Measurements from ENCODE around the gene MUC2.

Gene MUC2

GRCh38 chr11:1037506-1038055 is 37.1 kb upstream of the MUC2 start:
- Histone ChIP-seq H3K36me3 (ENCODE audit: control insufficient read depth in 4 of 4, insufficient read depth in 4 of 4, low read length in 3 of 4) (no peaks in the 10 kb centered on the region), H3K27me3 (replicated peaks in 2 of 5; ENCODE audit: control insufficient read depth in 4 of 5, insufficient read depth in 5 of 5, low read length in 4 of 5) (no peaks in the 10 kb centered on the region), H3K9me3 (ENCODE audit: control extremely low read depth in 1 of 5, control insufficient read depth in 4 of 5, insufficient read depth in 2 of 5, low read depth in 1 of 5, low read length in 4 of 5) (no peaks in the 10 kb centered on the region), H3K4me3 (ENCODE audit: control insufficient read depth in 1 of 7, extremely low read depth in 1 of 7, insufficient read depth in 4 of 7, low read depth in 2 of 7, low read length in 6 of 7) (no peak overlapping the region), H3K27ac (ENCODE audit: insufficient read depth in 1 of 2, low read depth in 1 of 2, low read length in 2 of 2, poor library complexity in 1 of 2, severe bottlenecking in 2 of 2) (no peak overlapping the region), H3K4me1 (ENCODE audit: control extremely low read depth in 1 of 4, control insufficient read depth in 4 of 4, insufficient read depth in 4 of 4, low read length in 3 of 4) (no peaks in the 10 kb centered on the region)
- WGBS (ENCODE audit: insufficient coverage): 87% methylated on average over 26 of the region's 26 CpGs
- CTCF ChIA-PET: interaction anchor here (0.8 kb wide), 1 partner anchor 18 kb away, joined by 3 read pairs; no protein-coding TSS in a partner anchor
- POLR2A ChIA-PET: no interaction called here
- no peak for DNase-seq

DNA sequence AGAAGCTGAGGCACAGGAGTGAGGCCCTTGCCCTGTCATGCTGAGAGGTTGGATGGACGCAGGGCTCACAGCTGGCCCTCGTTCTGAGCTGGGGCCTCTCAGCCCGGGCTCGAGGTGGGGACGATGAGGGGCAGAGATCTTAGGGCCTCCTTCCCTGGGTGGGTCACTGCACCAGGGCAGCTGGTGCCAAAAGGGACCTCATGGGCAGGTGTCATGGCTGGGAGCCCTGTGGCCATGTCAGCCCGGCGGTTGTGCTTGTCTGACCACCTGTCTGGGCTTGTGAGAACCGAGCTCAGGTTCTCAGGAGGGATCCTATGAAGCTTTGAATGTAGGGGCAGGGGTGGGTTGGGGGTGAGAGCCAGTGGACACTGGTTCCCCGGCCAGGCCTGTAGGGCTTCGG is 36.3 kb upstream of the MUC2 start:
- POLR2A ChIA-PET: no interaction called here
- WGBS (ENCODE audit: insufficient coverage): 91% methylated on average over 9 of the region's 10 CpGs
- no peaks in the 10 kb centered on the region for H3K27me3 ChIP-seq (replicated peaks in 2 of 5; ENCODE audit: control insufficient read depth in 4 of 5, insufficient read depth in 5 of 5, low read length in 4 of 5)
- H3K4me1 ChIP-seq (ENCODE audit: control extremely low read depth in 1 of 4, control insufficient read depth in 4 of 4, insufficient read depth in 4 of 4, low read length in 3 of 4): no peaks in the 10 kb centered on the region
- no peak overlapping the region for H3K4me3 ChIP-seq (ENCODE audit: control insufficient read depth in 1 of 7, extremely low read depth in 1 of 7, insufficient read depth in 4 of 7, low read depth in 2 of 7, low read length in 6 of 7)
- no peak for DNase-seq
- H3K9me3 ChIP-seq (ENCODE audit: control extremely low read depth in 1 of 5, control insufficient read depth in 4 of 5, insufficient read depth in 2 of 5, low read depth in 1 of 5, low read length in 4 of 5): no peaks in the 10 kb centered on the region
- no peak overlapping the region for H3K27ac ChIP-seq (ENCODE audit: insufficient read depth in 1 of 2, low read depth in 1 of 2, low read length in 2 of 2, poor library complexity in 1 of 2, severe bottlenecking in 2 of 2)
- CTCF ChIA-PET: interaction anchor here (0.8 kb wide), 1 partner anchor 17 kb away, joined by 3 read pairs; no protein-coding TSS in a partner anchor
- no peaks in the 10 kb centered on the region for H3K36me3 ChIP-seq (ENCODE audit: control insufficient read depth in 4 of 4, insufficient read depth in 4 of 4, low read length in 3 of 4)

GRCh38 chr11:1038921-1039320 is 35.8 kb upstream of the MUC2 start:
- Histone ChIP-seq H3K36me3 (ENCODE audit: control insufficient read depth in 4 of 4, insufficient read depth in 4 of 4, low read length in 3 of 4) (no peaks in the 10 kb centered on the region), H3K27ac (ENCODE audit: insufficient read depth in 1 of 2, low read depth in 1 of 2, low read length in 2 of 2, poor library complexity in 1 of 2, severe bottlenecking in 2 of 2) (no peak overlapping the region), H3K4me3 (ENCODE audit: control insufficient read depth in 1 of 7, extremely low read depth in 1 of 7, insufficient read depth in 4 of 7, low read depth in 2 of 7, low read length in 6 of 7) (no peak overlapping the region), H3K4me1 (ENCODE audit: control extremely low read depth in 1 of 4, control insufficient read depth in 4 of 4, insufficient read depth in 4 of 4, low read length in 3 of 4) (no peaks in the 10 kb centered on the region), H3K9me3 (ENCODE audit: control extremely low read depth in 1 of 5, control insufficient read depth in 4 of 5, insufficient read depth in 2 of 5, low read depth in 1 of 5, low read length in 4 of 5) (no peaks in the 10 kb centered on the region), H3K27me3 (replicated peaks in 2 of 5; ENCODE audit: control insufficient read depth in 4 of 5, insufficient read depth in 5 of 5, low read length in 4 of 5) (no peaks in the 10 kb centered on the region)
- ChIA-PET POLR2A (no interaction called here), CTCF (no interaction called here)
- 100% methylated on average over 10 of the region's 12 CpGs for WGBS (ENCODE audit: insufficient coverage)
- DNase-seq: no peak

DNA sequence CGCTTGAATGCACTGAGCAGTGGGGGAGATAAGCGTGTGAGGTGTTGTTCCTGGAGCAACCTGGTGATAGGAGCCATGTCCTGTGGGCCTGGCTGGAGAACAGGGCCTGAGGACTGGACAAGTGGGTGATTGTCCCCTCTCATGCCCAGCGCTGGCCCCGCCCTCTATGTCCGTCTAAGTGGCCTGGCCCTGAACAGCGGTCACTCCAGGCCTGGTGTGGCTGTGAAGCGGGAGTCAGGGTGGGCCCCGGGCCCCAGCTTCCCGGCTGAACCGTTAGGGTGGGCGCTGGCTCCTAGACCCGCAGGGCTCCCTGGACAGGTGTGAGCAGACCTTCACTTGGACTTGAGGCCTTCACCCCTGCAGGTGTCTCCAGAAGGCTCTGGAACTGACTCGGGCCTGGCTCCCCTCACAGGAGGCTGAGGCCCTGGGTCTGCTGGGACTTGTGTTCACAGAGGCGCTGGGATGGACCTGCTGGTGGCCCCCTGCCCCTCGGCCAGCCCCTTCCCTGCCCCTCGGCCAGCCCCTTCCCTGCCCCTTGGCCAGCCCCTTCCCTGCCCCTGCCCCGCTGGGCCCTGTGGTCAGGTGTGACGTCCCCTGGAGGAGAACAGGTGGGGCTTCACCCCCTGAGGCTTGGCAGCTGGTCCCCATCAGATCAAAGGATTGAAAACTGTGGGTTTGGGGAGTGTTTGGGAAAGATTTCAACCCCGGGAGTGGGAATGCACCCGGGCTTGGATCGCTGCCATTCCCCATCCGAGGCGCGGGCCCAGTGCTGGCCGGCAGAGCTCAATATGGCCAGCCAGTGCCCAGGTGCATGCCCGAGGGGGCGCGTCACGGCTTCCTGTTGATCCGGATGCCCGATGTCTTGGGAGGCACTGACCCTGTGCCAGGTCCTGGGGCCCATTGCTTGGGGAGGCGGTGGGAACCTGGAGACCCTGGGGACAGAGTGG is 34.9 kb upstream of the MUC2 start:
- H3K27me3 ChIP-seq (replicated peaks in 2 of 5; ENCODE audit: control insufficient read depth in 4 of 5, insufficient read depth in 5 of 5, low read length in 4 of 5): no peaks in the 10 kb centered on the region
- no peaks in the 10 kb centered on the region for H3K4me1 ChIP-seq (ENCODE audit: control extremely low read depth in 1 of 4, control insufficient read depth in 4 of 4, insufficient read depth in 4 of 4, low read length in 3 of 4)
- no peaks in the 10 kb centered on the region for H3K36me3 ChIP-seq (ENCODE audit: control insufficient read depth in 4 of 4, insufficient read depth in 4 of 4, low read length in 3 of 4)
- H3K9me3 ChIP-seq (ENCODE audit: control extremely low read depth in 1 of 5, control insufficient read depth in 4 of 5, insufficient read depth in 2 of 5, low read depth in 1 of 5, low read length in 4 of 5): no peaks in the 10 kb centered on the region
- ChIA-PET POLR2A (no interaction called here), CTCF (interaction anchor here (2.2 kb wide), 1 partner anchor 10 kb away, joined by 6 read pairs; no protein-coding TSS in a partner anchor)
- no peak overlapping the region for H3K27ac ChIP-seq (ENCODE audit: insufficient read depth in 1 of 2, low read depth in 1 of 2, low read length in 2 of 2, poor library complexity in 1 of 2, severe bottlenecking in 2 of 2)
- H3K4me3 ChIP-seq (ENCODE audit: control insufficient read depth in 1 of 7, extremely low read depth in 1 of 7, insufficient read depth in 4 of 7, low read depth in 2 of 7, low read length in 6 of 7): no peak overlapping the region
- DNase-seq: no peak
- WGBS (ENCODE audit: insufficient coverage): 94% methylated on average over 29 of the region's 32 CpGs

DNA sequence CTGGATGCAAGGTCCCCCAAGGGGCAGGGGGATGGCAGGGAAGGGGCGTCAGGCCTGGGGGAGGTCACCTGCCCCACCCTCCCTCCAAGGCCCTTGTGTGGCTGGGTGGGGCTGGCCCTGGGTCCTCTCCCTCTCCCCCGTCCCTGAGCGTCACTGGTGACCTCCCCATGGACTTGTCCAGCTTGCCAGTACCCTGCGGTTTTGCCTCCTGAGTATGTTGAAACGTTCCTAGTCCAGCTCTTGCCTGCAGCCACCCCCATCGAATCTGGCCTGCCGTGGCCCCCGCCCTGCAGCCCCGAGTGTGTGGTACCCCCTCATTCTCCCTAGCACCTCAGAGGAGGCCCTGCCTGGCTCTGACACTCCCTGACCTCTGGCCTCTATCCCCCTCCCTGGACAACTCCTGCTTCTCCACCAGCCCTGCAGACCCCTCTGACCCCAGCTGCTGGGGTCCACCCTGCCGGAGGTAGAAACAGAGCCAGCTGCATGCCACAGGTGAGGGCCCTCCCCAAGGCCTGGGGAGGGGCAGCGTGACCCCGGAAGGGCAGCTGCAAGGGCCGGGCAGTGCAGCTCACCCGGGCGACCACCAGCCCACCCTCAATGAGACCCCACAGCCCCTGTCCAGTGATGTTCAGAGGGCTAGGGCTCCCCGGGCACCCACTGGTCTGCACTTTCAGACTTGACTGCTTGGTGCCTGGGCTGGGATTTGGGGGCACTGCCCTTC is 34.1 kb upstream of the MUC2 start:
- H3K27me3 ChIP-seq (replicated peaks in 2 of 5; ENCODE audit: control insufficient read depth in 4 of 5, insufficient read depth in 5 of 5, low read length in 4 of 5): no peaks in the 10 kb centered on the region
- no peak overlapping the region for H3K4me3 ChIP-seq (ENCODE audit: control insufficient read depth in 1 of 7, extremely low read depth in 1 of 7, insufficient read depth in 4 of 7, low read depth in 2 of 7, low read length in 6 of 7)
- H3K9me3 ChIP-seq (ENCODE audit: control extremely low read depth in 1 of 5, control insufficient read depth in 4 of 5, insufficient read depth in 2 of 5, low read depth in 1 of 5, low read length in 4 of 5): no peaks in the 10 kb centered on the region
- H3K4me1 ChIP-seq (ENCODE audit: control extremely low read depth in 1 of 4, control insufficient read depth in 4 of 4, insufficient read depth in 4 of 4, low read length in 3 of 4): no peaks in the 10 kb centered on the region
- no peaks in the 10 kb centered on the region for H3K36me3 ChIP-seq (ENCODE audit: control insufficient read depth in 4 of 4, insufficient read depth in 4 of 4, low read length in 3 of 4)
- no peak for DNase-seq
- ChIA-PET CTCF (interaction anchor here (1.5 to 2.2 kb wide), 2 partner anchors 10 to 11 kb away, joined by 6 to 7 read pairs; no protein-coding TSS in a partner anchor), POLR2A (no interaction called here)
- 94% methylated on average over 13 of the region's 16 CpGs for WGBS (ENCODE audit: insufficient coverage)
- H3K27ac ChIP-seq (ENCODE audit: insufficient read depth in 1 of 2, low read depth in 1 of 2, low read length in 2 of 2, poor library complexity in 1 of 2, severe bottlenecking in 2 of 2): no peak overlapping the region

GRCh38 chr11:1041149-1041467 is 33.6 kb upstream of the MUC2 start:
- DNase-seq: no peak
- H3K9me3 ChIP-seq (ENCODE audit: control extremely low read depth in 1 of 5, control insufficient read depth in 4 of 5, insufficient read depth in 2 of 5, low read depth in 1 of 5, low read length in 4 of 5): no peaks in the 10 kb centered on the region
- ChIA-PET CTCF (interaction anchor here (1.5 to 2.2 kb wide), 2 partner anchors 9 to 10 kb away, joined by 6 to 7 read pairs; no protein-coding TSS in a partner anchor), POLR2A (no interaction called here)
- no peak overlapping the region for H3K4me3 ChIP-seq (ENCODE audit: control insufficient read depth in 1 of 7, extremely low read depth in 1 of 7, insufficient read depth in 4 of 7, low read depth in 2 of 7, low read length in 6 of 7)
- H3K4me1 ChIP-seq (ENCODE audit: control extremely low read depth in 1 of 4, control insufficient read depth in 4 of 4, insufficient read depth in 4 of 4, low read length in 3 of 4): no peaks in the 10 kb centered on the region
- no peak overlapping the region for H3K27ac ChIP-seq (ENCODE audit: insufficient read depth in 1 of 2, low read depth in 1 of 2, low read length in 2 of 2, poor library complexity in 1 of 2, severe bottlenecking in 2 of 2)
- 100% methylated on average over 1 of the region's 8 CpGs for WGBS (ENCODE audit: insufficient coverage)
- no peaks in the 10 kb centered on the region for H3K27me3 ChIP-seq (replicated peaks in 2 of 5; ENCODE audit: control insufficient read depth in 4 of 5, insufficient read depth in 5 of 5, low read length in 4 of 5)
- H3K36me3 ChIP-seq (ENCODE audit: control insufficient read depth in 4 of 4, insufficient read depth in 4 of 4, low read length in 3 of 4): no peaks in the 10 kb centered on the region

GRCh38 chr11:1041471-1041870 is 33.2 kb upstream of the MUC2 start:
- ChIA-PET CTCF (interaction anchor here (1.5 to 2.2 kb wide), 2 partner anchors 9 to 10 kb away, joined by 6 to 7 read pairs; no protein-coding TSS in a partner anchor), POLR2A (no interaction called here)
- Histone ChIP-seq H3K4me1 (ENCODE audit: control extremely low read depth in 1 of 4, control insufficient read depth in 4 of 4, insufficient read depth in 4 of 4, low read length in 3 of 4) (no peaks in the 10 kb centered on the region), H3K9me3 (ENCODE audit: control extremely low read depth in 1 of 5, control insufficient read depth in 4 of 5, insufficient read depth in 2 of 5, low read depth in 1 of 5, low read length in 4 of 5) (no peaks in the 10 kb centered on the region), H3K4me3 (ENCODE audit: control insufficient read depth in 1 of 7, extremely low read depth in 1 of 7, insufficient read depth in 4 of 7, low read depth in 2 of 7, low read length in 6 of 7) (no peak overlapping the region), H3K27ac (ENCODE audit: insufficient read depth in 1 of 2, low read depth in 1 of 2, low read length in 2 of 2, poor library complexity in 1 of 2, severe bottlenecking in 2 of 2) (no peak overlapping the region), H3K27me3 (replicated peaks in 2 of 5; ENCODE audit: control insufficient read depth in 4 of 5, insufficient read depth in 5 of 5, low read length in 4 of 5) (no peaks in the 10 kb centered on the region), H3K36me3 (ENCODE audit: control insufficient read depth in 4 of 4, insufficient read depth in 4 of 4, low read length in 3 of 4) (no peaks in the 10 kb centered on the region)
- DNase-seq: no peak
- 93% methylated on average over 7 of the region's 9 CpGs for WGBS (ENCODE audit: insufficient coverage)

All from common myeloid progenitor, CD34-positive (primary cell).